G401 (cell line): Measurements from ENCODE around the gene JAM2. TPM values are rescaled to one million over a fixed set of nuclear protein-coding genes. Genes with fewer than 3 reads are reported as not detected.
"Not testable (repeated sequence)": the region's sequence is repeated elsewhere in the genome, so short reads cannot be mapped to it uniquely, and the experiment has no call there.

ENCODE experiments used
- DNase-seq: peaks from one replicate; pipeline ENCODE4 v3.0.0-alpha.2; 2015; ENCODE audit warnings: low spot score
- in situ Hi-C: cut with HindIII; loops from 2 replicates; pipeline ENCODE4 v1.10.0; 2016; ENCODE audit warnings: low sequenced_read_pairs, mixed read lengths
- total RNA-seq: library from RNA; depleted of rRNA; stranded (reverse); fragments of >200 nt; shearing (Covaris generic); gene quantifications from 2 replicates; pipeline ENCODE4 v1.2.3, GENCODE V29; 2014; rRNA removed

Gene JAM2
- not detected in 2 replicates for total RNA-seq

GRCh38 chr21:25638660-25639550 lies at the start of gene JAM2:
Gene JAM2 (plus strand): TSS chr21:25639258. CDS start chr21:25639822, 564 bp downstream.
- in situ Hi-C loops = no loop called here
- DNase-seq = peak; percentile 27

DNA sequence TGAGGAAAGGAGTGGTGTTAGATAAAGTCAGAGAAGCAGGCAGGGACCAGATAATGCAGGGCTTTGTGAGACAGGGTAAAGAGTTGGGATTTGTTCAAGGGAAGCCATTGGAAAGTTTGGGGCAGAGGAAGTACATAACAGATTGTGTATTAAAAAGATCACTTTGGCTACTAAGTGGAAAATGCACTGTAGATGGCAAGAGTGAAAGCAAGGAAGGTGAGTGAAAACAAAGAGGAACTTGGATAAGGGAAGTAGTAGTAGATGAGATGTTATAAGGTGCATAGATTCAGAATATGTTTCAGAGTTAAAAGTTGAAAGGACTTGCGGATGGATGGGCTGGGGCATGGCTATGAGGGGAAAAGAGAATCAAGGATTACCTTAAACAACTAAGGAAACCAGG lies 49.2 kb upstream of the JAM2 start:
- no peak for DNase-seq

GRCh38 chr21:25607151-25608043 lies 31.7 kb upstream of the JAM2 start, which contains the start of gene MRPL39:
Gene MRPL39 (minus strand): TSS chr21:25607481. CDS start chr21:25607475, 6 bp downstream.
- in situ Hi-C loops = no loop called here

More for the DNA sequence above, 49.2 kb upstream of the JAM2 start:
- in situ Hi-C loops = no loop called here

GRCh38 chr21:25608044-25608737 lies 30.9 kb upstream of the JAM2 start:
- peak; percentile 83 for DNase-seq
- in situ Hi-C loops = no loop called here

More at GRCh38 chr21:25607151-25608043, 31.7 kb upstream of the JAM2 start, which contains the start of gene MRPL39:
- DNase-seq = peak; percentile 86

DNA sequence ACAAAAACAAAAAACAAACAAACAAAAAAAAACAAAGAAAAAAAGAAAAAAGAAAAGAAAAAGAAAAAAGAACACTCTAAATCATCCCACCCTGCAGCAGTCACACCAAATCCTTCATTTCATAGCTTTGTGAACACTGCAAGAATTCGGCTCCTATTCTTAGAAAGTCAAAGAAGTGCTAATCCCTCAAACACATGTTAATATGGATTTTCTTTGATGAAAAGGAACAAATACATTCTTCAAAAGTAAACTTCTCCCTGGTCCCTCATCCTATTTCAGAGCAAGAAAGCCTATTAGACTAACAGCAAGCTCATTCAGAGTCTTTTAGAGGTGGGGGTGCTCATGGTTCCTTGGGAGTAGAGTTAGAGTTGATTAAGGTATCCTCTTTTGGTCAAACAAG lies 24.6 kb upstream of the JAM2 start:
- in situ Hi-C loops = no loop called here
- DNase-seq = no peak

- no peak for DNase-seq
- in situ Hi-C loops = no loop called here
These were observed 23.2 kb upstream of the JAM2 start for GRCh38 chr21:25615880-25616279.

- in situ Hi-C loops = no loop called here
- DNase-seq = no peak
These were observed 19.9 kb upstream of the JAM2 start for GRCh38 chr21:25619198-25619597.

DNA sequence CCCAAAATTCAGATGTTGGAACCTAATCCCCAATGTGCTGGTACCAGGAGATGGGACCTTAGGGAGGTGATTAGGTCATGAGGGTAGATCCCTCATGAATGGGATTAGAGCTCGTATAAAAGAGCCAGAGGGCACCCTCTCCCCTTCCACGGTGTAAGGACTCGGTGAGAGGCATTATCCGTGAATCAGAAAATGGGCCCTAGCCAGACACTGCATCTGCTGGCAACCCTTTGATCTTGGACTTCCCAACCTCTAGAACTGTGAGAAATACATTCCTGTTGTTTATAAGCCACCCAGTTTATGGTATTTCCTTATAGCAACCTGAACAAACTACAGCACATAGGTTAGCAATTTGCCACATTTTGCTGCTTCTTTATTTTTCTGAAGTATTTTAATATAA lies 14.5 kb upstream of the JAM2 start:
- no peak for DNase-seq
- in situ Hi-C loops = no loop called here

GRCh38 chr21:25625036-25625435 lies 14.0 kb upstream of the JAM2 start:
- DNase-seq = no peak
- in situ Hi-C loops = no loop called here

DNA sequence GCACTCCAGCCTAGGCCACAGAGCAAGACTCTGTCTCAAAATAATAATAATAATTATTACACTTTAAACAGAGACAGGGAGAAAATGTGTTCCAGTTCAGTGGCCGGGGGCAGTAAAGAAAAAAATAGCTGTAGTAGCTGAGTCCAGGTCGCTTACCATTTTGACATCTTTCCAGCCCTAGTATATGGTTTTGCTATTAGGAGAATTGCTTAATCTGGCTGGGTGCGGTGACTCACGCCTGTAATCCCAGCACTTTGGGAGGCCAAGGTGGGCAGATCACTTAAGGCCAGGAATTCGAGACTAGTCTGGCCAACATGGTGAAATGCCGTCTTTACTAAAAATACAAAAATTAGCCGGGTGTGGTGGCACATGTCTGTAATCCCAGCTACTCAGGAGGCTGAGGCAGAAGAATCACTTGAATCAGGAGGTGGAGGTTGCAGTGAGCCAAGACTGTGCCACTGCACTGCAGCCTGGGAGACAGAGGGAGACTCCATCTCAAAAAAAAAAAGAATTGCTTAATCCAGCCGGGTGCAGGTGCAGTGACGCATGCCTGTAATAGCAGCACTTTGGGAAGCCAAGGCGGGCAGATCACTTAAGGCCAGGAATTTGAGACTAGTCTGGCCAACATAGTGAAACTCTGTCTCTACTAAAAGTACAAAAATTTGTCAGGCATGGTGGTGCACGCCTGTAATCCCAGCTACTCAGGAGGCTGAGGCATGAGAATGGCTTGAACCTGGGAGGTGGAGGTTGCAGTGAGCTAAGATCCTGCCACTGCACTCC lies 13.1 kb upstream of the JAM2 start:
- DNase-seq, in situ Hi-C loops: not testable (repeated sequence)

DNA sequence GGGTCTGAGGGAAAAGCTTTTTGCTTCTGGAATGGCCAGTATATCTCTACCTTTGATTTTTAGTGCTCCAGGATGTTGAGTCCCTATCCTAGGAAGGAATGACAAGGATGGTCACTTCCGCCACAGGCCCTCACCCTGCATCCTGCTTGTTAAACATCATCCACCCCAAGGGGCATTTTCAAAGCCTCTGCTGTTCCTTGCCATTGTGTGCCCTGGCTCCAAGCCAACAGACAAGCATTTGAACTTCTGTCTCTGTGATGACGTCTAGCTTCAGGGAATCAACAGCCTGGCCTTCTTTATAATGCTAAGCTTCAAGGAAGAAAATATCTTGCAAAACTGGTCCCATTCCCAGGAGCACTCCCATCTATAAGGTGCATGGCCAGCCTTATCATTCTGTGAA lies 12.3 kb upstream of the JAM2 start:
- no peak for DNase-seq
- in situ Hi-C loops = no loop called here

- DNase-seq = no peak
- in situ Hi-C loops = no loop called here
These were observed 6.8 kb upstream of the JAM2 start for GRCh38 chr21:25632296-25632695.

DNA sequence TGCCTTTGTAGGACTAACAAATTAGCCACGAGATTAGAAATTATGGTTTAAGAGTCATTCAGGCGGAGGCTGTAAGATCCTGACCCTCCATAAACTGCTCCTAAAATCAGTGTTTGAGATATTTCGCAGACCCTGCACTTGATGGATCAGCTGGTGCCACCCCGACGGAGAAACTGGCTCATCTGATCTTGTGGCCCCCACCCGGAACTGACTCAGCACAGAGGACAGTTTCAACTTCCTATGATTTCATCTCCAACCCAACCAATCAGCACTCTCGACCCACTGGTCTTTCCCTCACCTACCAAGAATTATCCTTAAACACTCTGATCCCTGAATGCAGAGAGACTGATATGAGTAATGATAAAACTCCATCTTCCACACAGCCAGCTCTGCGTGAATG lies 3.7 kb upstream of the JAM2 start:
- no peak for DNase-seq
- in situ Hi-C loops = no loop called here

DNA sequence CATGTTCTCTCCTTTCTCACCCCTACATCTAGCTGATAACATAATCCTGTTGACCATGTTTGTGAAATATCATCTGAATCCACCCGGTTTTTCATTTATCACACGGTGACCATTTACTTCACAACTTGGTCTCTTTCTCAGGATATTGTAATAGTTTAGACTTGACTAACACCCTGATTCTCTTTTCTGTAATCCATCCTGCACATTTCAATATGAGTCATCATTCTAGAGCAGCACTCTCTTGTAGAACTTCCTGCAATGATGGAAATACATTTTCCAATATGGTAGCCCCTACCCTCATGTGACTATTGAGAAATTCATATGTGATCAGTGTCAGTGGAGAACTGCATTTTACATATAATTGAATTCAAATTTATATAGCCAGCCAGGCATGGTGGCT lies 2.3 kb upstream of the JAM2 start:
- in situ Hi-C loops = no loop called here
- no peak for DNase-seq

DNA sequence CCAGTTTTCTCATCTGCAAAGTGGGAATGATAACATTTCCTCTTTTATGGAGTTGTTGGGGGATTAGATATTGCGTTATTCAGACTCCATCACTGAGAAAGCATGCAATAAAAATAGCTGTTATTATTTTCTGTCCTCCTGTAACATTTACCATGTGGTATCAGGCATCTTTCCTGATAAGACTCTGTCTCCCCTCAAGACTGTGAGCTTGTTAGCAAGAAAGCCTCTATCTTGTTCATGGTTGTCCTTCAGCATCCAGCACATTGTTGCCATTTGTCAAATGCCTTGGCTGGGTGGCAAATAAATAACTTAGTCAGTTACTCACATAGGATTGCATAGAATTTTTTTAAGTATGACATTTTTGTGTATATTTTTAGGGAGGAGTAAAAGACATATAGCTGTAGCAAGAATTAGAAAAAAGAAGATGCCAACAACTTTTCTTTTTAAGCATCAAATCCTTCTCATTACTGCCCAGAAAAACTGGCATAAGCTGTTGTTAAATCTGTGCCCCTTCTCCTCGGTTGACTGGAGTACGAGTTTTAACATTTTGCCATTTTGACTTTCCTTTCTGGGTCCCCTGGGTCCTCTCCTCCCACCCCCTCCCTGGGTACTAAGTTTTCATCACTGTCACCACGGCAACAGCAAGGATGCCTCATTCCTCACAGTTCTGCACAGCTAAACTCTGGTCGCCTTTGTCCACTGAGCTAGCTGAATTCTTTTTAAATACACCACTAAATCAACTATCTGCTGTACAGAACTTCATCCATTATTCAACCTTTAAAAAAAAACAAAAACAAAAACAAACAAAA lies 1.0 kb upstream of the JAM2 start:
- no peak for DNase-seq
- in situ Hi-C loops = no loop called here

DNA sequence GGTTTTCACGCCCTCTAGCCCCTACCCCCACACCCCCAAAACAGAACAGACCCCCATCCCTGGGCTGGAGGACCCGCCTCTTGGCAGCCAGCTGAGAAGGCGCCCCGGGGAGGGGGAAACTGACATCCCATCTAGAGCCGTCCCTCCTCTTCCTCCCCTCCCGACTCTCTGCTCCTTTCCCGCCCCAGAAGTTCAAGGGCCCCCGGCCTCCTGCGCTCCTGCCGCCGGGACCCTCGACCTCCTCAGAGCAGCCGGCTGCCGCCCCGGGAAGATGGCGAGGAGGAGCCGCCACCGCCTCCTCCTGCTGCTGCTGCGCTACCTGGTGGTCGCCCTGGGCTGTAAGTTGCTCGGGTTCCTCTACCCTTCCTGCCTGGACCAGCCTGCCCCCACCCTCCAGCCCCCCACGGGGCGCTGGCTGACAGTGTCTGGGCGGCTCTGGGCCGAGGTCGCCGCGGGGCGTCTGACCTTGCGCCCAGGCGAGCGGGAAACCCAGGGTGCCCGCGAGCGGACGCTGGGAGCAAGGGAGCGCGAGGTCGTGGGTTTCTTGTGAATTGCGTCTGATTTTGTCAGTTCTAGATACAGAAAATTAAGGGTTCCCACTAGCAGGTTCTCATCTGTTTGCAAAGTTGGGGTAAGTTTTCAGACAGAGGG lies 618 bp downstream of the JAM2 start:
- in situ Hi-C loops = no loop called here
- no peak for DNase-seq

DNA sequence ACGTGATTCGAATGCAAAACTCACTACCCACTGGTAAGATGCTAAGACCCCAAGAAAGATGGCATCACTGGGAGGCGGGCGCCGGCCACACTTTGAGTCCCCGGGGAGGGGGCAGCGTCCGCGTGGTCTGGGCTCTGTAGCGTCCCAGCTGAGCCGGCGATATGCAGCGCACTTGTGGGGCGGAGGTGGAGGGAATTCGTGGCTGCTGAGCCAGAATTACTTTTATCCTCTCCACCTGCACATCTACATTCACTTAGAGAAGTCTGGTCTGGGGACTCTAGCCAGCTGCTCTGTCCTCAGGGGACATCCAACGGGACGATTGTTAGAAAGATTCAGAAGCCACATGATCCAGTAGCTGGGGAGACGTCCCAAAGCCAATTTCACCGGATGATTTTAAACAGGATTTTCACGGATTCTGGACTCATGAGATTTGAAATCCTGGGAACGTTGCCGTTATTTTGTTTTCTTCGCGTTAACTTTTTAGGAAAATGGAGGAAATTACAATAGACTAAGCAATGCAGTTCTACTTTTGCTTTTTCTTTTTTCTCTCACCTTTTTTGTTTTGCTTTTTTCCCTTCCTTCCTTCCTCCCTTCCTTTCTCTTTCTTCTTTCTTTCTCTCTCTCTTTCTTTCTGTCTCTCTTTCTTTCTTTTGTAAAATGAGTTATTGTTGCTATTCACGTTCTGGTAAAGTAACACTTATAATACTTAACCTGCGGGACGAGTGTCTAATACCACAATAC lies 1.3 kb downstream of the JAM2 start:
- in situ Hi-C loops = no loop called here
- DNase-seq = peak; percentile 25
